ENCODE results near the gene TPRA1.

TPRA1 gene
- total RNA-seq: 17.4 reads per million, percentile 44 among the genes with 10 or more reads in this experiment

DNA sequence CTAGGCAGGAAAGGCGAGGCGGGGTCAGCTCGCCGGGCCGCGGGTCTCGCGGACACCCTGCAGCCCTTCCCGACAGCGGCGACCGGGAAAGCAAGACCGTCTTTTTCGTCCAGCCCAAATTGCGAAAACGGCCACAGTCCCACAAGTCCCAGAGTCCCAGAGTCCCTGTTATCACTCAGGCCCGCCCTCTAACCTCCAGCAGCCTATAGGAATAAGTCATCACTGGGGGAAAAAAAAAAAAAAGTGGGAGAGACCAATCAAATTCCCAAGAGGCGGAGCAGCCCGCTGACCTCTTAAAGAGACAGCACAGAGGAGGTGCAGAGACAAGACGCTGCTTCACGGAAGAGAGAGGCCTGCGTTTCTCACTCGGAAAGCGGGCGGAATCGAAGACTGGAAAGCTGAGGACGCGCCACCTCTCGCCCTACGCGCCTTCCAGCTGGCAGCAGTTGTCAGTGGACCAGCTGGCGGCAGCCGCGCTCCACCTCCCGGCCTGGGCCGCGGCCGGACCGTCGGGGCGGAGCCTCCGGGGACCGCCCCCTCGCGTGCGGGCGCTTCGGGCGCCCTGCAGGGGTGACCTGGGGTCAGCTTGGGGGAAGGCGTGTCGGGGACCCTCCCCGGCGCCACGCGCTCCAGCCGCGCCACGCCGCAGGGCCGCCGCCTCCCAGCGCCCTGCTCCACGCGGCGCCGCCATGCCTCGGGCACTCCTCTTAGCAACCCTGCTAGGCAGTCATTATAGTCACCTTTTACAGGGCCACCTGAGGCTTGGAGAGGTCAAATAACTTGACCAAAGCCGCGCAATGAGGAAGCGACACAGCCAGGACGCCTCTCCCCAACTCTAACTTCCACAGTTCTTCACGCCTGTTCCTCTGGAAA is at the start of gene TPRA1:
Gene TPRA1, minus strand, starts transcription at position 141 of the 873 bp plus-strand sequence. CDS start 10,587 bp downstream, outside the sequence.
- DNase-seq: peak; percentile 72

DNA sequence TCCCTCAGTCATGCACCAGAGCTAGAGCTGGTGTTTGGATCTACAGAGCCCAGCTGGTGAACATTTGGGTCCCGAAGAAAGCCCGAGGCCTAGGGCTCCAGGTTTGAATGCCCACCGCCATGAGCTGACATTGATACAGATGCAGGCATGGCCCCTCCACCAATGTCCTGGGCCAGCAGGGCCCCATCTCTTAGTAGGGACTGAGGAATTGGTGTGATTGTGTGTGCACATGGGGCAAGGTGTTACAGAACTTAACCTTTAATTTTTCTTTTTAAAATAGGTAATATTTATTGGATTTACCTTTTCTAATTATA is 49.5 kb upstream of the TPRA1 start:
- no peak for DNase-seq

DNA sequence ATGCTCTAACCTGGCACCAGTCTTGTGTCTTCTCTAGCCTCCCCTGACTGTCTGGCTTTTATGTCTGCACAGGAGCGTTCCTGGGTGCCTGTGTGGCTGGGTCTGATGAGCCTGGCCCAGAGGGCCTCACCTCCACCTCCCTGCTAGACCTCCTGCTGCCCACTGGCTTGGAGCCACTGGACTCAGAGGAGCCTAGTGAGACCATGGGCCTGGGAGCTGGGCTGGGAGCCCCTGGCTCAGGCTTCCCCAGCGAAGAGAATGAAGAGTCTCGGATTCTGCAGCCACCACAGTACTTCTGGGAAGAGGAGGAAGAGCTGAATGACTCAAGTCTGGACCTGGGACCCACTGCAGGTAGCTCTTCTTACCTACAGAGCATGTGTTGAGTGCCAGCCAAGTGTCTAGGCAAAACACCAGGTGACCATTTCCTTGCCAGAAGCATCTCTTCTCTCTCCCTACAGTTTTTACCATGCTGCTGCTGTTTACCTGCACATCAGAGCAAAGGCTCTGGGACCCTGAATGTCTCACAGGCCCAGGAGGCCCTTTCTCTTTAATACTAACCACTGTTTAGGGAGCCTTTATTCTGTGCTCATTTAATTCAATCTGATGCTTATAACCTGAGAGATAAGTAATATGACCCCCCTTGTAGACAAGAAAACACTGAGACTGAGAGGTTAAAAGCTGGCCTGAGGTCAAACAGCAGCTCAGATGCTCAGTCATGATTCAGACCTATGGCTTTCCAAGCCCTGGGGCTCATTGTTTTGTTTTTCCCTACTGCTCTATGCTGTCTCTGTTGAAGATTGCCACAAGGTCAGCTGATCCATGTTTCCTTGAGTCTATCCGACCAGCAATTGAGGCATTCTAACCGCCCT is 48.9 kb upstream of the TPRA1 start:
- DNase-seq: no peak

DNA sequence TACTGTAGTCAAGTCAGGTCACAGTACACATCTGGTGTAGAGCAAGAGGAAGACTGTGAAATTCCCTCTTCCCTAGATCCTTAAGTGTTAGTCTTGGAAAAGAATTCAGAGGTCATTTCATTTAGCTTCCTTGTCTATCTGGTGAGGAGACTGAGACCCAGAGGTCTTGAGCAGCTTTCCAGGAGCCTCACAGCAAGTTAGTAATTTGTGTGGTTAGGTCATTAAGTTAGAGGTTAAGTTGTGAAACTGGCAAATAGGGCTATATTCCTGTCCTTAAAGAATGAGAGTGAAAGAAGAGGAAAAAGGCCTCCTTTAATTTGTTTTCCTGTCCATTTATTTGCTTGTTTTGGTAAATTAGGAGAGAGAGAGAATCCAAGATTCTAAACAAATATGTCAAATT is 47.4 kb upstream of the TPRA1 start:
- DNase-seq: no peak

DNA sequence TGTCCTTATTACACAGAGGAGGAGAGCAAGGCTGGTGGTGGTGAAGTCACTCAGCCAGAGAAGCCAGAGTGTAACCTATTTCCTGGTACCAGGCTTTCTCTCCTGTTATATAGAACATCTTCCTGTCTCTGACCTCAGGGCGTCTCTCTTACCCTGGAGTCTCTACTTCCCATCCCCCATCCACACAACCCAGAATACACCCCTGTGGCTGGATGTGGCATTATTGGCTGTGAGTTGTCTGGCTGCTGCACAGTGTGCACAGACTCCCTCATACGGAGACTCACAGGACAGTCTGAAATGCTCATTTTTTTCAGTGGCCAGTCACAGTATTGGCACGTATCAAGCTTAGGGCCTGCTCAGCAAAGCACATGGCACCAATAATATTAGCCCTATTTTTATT is 47.0 kb upstream of the TPRA1 start:
- no peak for DNase-seq

DNA sequence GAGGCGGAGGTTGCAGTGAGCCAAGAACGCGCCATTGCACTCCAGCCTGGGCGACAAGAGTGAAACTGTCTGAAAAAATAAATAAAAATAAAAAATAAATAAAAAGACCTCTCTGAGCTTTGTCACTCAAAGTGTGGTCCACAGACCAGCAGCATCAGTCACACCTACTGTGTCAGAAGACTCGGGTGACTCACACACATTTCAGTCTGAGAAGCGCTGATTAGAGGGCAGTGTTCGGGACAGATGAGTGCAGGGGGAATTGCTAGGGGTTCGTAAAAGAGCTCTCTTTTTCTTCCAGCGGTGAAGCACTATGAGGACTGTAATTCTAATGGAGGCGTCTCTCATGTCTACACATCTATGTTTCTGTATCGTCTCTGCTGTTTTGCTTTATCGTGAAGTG is 44.1 kb upstream of the TPRA1 start:
- DNase-seq: no peak

DNA sequence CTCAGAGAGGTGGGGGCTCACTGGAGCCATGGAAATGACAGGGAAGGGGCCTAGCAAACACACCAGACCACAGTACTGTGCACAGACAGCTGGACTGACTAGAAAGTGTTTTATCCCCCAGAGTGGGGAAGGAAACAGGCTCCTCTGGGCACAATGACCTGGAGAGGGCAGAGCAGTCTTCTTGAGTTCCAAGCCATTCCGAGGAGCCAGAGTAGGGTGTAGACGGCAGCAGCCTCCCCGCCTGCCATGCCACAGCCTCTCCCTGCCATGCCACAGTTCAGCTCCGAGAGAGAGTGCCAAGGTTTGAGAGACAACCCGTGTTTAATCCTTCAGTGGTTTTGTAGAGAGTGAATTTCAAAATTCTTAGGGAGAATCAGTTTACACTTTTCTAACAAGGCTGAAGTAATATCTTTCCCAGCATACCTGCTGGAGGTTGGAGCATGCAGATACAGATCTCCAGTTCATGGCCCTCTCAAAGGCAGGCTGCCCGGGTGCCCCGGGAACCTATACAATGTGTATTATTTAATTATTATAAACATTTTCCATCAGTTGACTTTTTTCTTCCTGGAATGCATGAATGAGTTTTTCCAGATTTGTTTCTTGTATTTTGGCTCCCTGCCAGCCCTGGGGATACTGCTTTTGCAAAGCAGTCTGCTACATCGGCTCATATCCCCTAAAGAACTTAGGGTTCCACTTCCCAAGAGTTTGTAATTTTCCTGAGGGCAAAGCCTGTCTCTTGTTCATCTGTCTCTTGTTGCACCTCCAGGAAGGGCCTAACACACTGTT is 41.7 kb upstream of the TPRA1 start:
- DNase-seq: no peak

DNA sequence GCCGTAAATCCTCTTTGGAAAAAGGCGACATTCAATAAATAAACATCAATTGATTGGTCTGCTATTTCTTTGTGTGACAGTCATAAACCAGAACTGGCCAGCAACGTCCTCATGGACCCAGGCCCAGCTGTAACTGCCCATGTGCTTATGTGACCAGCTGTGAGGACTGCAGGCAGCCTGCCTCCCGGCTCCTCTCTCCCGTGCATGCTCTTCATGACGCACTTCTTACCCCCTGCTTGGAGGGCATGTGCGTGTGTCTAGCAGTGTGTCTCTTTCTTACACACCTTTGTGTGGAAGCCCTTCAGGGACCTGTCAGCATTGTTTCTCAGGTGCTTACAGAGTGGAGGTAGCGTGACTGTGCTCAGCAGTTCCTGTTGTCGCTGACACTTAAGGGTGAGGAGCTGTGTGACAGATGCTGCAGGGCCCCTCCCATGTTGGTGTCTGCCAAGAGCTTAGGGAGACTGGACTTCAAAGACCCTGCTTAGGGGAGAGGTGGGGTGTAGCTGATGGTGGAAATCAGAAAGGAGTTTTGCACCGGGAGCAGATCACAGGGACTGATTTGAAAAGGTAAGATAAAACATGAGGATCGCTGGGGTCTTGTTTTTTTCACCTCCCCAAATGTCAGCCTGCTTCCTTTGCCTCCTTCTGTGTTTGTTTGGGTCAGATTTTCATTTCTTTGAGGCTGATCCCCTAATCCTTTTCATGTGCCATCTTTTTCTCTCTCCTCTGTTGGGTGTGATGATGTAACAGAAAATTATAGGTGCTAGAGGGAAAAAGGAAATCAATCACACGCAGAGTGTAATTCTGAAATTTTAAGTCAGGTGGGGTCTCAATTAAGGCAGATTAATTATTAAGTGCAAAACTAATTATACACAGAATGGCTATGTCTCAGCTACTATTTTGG is 40.5 kb upstream of the TPRA1 start:
- no peak for DNase-seq

DNA sequence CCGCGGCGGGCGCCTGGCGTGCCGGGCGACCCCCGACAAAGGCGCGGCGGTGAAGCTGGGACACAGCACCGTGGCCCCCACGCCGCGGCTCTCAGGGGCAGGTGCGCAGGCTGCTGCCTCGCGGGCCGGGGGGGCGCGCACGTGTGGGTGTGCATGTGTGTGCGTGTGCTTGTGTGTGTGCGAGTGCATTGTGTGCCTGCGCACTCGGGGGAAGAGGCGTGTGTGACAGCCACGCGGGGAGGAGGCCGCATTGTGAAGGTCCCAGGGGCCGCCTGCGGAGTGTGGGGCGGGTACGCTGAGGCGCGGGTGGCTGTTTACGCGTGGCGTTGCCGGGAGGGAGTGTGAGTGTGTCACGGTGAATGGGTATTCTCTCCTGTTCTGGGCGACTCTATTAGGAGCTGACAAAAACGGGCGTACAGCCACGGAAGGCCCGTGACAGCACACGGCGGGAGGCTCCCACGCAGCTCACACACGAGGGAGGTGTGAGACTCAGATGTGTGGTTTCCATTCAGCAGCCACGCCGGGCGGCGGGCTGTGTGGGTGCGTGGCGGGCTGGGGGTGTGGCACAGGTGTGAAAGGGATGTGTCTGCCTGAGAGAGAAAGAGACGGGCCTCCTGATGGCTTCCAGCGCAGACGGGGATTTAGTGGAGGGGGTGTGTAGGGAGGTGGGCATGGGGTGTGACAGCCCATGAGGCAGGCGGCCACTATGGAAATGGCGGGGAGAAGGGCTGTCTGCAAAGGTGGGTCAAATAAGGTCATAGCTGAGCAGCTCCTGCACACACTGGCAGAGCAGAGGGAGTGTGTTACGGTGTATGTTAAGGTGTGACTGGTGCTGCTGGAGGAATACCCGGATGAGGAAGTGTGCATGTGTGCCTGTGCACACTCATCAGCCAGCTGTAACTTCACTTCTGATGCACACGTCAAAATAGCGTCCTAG is 39.2 kb upstream of the TPRA1 start:
- no peak for DNase-seq

DNA sequence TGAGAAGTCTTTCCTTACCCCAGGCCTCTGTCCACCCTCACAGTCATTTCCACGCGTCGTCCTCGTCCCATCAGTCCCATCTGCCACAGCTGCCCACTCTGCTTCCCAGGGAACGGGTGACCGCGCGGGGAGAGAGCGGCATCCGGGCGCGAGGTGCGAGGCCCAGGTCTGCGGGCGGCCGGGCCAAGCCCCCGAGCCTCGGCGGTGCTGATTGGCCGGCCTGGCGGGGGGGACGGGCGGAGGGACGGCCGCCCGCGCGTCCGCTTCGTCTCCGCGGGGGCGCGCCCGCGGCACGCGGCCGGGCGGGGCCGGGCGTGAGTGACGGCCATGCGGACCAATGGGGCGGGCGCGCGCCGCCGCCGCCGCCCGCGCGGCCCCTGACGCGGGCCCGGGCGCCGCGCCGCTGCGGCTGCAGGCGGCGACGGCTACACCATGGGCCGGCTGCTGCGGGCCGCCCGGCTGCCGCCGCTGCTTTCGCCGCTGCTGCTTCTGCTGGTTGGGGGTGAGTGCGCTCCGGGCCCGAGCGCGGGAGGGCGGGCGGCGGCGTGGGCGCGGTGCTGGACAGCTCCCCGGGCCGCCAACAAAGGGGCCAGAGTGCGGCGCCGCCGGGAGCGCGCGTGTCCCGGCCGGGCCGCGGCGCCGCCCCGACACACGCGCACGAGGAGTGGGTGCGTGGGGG is 38.4 kb upstream of the TPRA1 start, which contains the start of gene PODXL2:
Gene PODXL2, plus strand, starts transcription at position 398 of the 679 bp plus-strand sequence. Its CDS starts 35 bp downstream, at position 433.
- DNase-seq: no peak

DNA sequence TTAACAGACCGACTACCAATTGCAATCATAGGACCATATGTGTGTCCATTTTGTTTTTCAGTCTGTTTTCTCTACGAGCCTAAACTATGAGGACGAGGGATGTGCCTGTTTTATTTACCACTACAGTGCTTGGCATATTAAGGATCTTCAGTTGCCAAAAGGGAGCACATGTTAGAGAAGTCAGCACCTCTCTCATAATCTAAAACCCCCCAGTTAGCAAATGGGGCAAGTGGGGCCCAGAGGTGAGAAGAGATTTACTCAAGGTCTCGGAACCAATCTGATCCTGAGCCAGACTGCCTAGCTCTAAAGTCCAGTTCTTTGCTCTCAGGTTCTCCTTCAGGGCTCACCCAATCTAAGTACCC is 37.9 kb upstream of the TPRA1 start:
- no peak for DNase-seq

DNA sequence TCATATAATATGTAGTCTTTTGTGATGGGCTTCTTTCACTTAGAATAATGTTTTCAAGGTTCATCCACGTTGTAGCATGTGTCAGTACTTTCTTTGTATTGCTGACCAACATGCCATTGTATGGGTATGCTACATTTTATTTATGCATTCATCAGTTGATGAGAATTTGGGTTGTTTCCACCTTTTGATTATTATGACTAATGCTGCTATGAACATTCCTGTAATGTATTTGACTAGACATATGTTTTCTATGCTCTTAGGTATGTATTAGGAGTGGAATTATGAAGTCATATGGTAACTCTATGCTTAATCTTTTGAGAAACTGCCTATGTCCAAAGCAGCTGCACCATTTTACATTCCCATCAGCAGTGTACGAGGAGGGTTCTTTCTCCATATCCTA is 35.3 kb upstream of the TPRA1 start:
- no peak for DNase-seq

DNA sequence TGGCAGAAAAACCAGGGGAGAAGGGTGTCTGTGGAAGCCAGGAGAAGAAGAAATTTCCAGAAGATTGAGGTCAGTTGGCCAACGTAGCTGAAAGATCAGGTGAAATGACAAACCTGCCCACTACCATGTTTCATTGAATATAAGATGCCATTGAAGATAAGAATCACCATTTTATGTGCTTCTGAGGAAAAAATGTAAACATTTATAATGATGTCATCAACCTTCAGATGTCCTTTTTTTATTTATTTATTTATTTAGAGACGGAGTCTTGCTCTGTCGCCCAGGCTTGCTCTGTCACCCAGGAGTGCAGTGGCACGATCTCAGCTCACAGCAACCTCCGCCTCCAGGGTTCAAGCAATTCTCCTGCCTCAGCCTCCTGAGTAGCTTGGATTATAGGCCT is 33.5 kb upstream of the TPRA1 start:
- no peak for DNase-seq

DNA sequence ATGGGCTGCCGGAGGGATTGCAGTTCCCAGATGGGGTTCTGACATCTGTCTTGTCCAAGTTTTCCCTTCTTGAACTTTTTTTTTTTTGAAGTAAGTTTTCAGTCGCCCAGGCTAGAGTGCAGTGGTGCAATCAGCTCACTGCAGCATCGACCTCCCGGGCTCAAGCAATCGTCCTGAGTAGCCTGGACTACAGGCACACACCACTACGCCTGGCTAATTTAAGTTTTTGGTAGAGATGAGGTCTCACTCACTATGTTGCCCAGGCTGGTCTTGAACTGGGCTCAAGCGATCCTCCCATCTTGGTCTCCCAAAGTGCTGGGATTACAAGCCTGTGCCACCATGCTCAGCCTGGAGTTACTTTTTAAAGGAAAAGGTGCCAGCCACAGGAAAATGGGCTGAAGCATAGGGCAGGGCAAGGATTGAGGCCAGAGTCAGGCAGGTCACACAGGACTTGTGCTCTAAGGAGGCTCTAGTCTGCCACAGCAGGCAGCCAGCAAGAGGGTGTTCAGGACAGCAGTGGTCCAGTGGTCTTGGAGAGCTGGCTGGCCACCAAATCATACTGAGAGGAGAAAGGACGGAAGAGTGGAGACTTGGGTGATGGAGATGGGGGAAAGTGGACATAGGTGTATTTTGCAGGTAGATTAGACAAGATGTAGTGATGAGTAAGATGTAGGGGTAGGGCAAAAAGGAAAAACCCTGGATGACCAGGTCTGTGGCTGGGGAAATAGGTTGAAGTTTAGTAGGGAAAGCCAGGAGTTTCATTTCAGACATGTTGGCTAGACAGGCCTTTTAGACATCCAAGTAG is 32.4 kb upstream of the TPRA1 start:
- DNase-seq: no peak

DNA sequence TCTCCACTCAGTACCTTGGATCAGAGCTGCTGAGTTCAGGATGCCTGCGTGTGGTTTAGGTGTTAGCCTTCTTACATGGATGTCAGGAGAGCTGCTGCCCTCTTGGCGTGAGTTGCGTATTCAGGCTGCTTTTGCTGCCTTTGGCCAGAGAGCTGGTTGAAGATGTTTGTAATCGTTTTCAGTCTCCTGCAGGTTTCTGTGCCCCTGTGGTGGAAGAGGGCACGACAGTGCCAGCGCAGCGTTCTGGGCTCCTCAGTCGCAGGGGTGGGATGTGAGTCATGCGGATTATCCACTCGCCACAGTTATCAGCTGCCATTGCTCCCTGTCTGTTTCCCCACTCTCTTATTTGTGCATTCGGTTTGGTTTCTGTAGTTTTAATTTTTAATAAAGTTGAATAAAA is 31.5 kb upstream of the TPRA1 start:
- DNase-seq: no peak

DNA sequence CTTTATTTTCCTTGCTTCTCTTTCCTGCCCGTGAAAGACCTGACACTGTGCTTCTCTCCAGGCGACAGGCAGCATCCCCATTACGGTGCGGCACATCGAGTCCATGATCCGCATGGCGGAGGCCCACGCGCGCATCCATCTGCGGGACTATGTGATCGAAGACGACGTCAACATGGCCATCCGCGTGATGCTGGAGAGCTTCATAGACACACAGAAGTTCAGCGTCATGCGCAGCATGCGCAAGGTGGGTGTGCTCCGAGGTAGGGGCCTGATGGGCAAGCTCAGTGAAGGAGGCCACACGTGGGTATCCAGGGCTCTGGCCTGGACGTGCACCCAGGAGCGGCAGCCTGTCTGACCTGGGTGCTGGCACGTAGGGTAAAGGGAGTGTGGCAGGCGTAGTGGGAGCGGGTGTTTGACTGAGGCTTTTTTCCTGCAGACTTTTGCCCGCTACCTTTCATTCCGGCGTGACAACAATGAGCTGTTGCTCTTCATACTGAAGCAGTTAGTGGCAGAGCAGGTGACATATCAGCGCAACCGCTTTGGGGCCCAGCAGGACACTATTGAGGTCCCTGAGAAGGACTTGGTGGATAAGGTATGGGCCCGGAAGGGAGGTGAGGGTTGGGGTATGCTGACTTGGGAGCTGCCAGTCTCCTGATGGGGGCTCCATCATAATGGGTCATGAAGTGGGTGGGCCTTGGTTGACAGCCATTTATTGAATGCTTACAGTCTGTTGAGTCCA is 30.3 kb upstream of the TPRA1 start:
- DNase-seq: no peak

DNA sequence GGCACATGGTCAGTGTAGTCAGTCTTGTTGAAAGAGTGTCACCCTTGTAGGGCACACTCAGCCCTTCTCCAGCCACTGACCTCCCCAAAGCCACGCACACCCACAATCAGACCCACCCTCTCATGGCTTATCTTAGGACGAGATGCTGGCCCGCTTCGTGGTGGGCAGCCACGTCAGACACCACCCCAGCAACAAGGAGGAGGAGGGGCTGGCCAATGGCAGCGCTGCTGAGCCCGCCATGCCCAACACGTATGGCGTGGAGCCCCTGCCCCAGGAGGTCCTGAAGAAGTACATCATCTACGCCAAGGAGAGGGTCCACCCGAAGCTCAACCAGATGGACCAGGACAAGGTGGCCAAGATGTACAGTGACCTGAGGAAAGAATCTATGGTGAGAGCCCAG is 28.4 kb upstream of the TPRA1 start:
- no peak for DNase-seq

DNA sequence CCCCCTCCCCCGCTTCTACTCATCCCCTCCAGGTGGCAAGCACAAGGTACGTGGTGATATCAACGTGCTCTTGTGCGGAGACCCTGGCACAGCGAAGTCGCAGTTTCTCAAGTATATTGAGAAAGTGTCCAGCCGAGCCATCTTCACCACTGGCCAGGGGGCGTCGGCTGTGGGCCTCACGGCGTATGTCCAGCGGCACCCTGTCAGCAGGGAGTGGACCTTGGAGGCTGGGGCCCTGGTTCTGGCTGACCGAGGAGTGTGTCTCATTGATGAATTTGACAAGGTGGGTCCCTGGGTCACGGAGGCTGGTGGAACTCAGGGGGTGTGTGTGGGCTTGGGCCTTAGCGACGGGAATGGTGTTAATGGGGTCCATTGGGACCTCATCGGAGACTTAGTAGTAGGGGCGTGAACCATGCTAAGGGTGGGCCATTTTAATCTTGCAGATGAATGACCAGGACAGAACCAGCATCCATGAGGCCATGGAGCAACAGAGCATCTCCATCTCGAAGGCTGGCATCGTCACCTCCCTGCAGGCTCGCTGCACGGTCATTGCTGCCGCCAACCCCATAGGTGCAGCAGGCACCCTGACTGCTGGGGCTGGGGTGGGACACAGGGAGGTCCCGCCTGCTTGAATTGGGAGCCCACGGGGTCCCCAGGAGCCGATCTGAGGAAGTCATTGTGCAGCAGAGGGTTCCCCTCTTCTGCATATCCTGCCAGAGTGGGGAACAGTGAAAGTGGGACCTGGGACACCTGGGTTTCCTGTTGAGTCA is 26.5 kb upstream of the TPRA1 start:
- DNase-seq: no peak

All from effector CD4-positive, alpha-beta T cell (primary cell).